GM21515 (cell line): ENCODE measurements around the gene FAM236A.
"Not testable (repeated sequence)": the region's sequence is repeated elsewhere in the genome, so short reads cannot be mapped to it uniquely, and the experiment has no call there.

Experiments
- ATAC-seq: cut with Tn5 transposase; IDR thresholded peaks from one replicate; pipeline ENCODE4 v1.9.1; 2021; ENCODE audit not compliant: unreplicated experiment

Gene FAM236A

GRCh38 chrX:72937906-72938305, at the start of gene FAM236A:
Gene FAM236A (plus strand): TSS chrX:72938206. CDS start chrX:72938263, 57 bp downstream.
- ATAC-seq = not testable (repeated sequence)

GRCh38 chrX:72889740-72890139, 48.3 kb upstream of the FAM236A start:
- ATAC-seq = not testable (repeated sequence)

- ATAC-seq = not testable (repeated sequence)
Observed at GRCh38 chrX:72912315-72912714, 25.7 kb upstream of the FAM236A start, which contains the start of gene FAM236C. Gene FAM236C (plus strand): TSS chrX:72912615. CDS start chrX:72912715, 100 bp downstream.

- ATAC-seq = not testable (repeated sequence)
Observed at GRCh38 chrX:72916096-72916495, 21.9 kb upstream of the FAM236A start.

- not testable (repeated sequence) for ATAC-seq
Observed at GRCh38 chrX:72932283-72932682, 5.7 kb upstream of the FAM236A start.

- not testable (repeated sequence) for ATAC-seq
Observed at GRCh38 chrX:72936455-72936854, 1.6 kb upstream of the FAM236A start.

GRCh38 chrX:72936882-72937455, 1.0 kb upstream of the FAM236A start:
- ATAC-seq = not testable (repeated sequence)

- not testable (repeated sequence) for ATAC-seq
Observed at GRCh38 chrX:72942272-72942671, 4.3 kb downstream of the FAM236A start.

GRCh38 chrX:72943035-72943818, 5.2 kb downstream of the FAM236A start:
- not testable (repeated sequence) for ATAC-seq

- ATAC-seq = peak; percentile 69
Observed at GRCh38 chrX:72943819-72944169, 5.8 kb downstream of the FAM236A start, which contains the start of gene DMRTC1. Gene DMRTC1 (minus strand): TSS chrX:72943837. CDS start chrX:72875694, 68,143 bp downstream.

- not testable (repeated sequence) for ATAC-seq
Observed at GRCh38 chrX:72959971-72960370, 22.0 kb downstream of the FAM236A start.

GRCh38 chrX:72971859-72972258, 33.9 kb downstream of the FAM236A start:
- not testable (repeated sequence) for ATAC-seq

- ATAC-seq = not testable (repeated sequence)
Observed at GRCh38 chrX:72974885-72975284, 36.9 kb downstream of the FAM236A start.

GRCh38 chrX:72980894-72981469, 43.0 kb downstream of the FAM236A start:
- not testable (repeated sequence) for ATAC-seq
